HEK293T (cell line): Measurements from ENCODE around the gene PIH1D1.
A peak's percentile ranks its signal among the peaks of the same experiment; 100 is the strongest.

Experiments
- CTCF ChIA-PET: fragments of 350-600 bp; formaldehyde crosslinking; extraction: SDS; loops from one replicate; lab custom pipeline; 2021; ENCODE audit warnings: antibody characterized with exemption, inconsistent platforms; lab: Yijun Ruan, JAX
- POLR2A ChIA-PET: fragments of 350-600 bp; formaldehyde crosslinking; extraction: SDS; loops from one replicate; lab custom pipeline; 2020; ENCODE audit warnings: antibody characterized with exemption, inconsistent platforms; lab: Yijun Ruan, JAX
- DNase-seq: peaks from one replicate; pipeline ENCODE4 v3.0.0; 2012; ENCODE audit warnings: mixed read lengths; ENCODE audit errors: extremely low spot score
- ARNT ChIP-seq: fragments of 450-650 bp; IDR thresholded peaks from 2 replicates; pipeline ENCODE4 v1.6.1; 2017; ENCODE audit warnings: mild to moderate bottlenecking
- BHLHE40 ChIP-seq: fragments of 450-650 bp; IDR thresholded peaks from 2 replicates; pipeline ENCODE4 v1.6.1; 2016; ENCODE audit warnings: mild to moderate bottlenecking, moderate library complexity, borderline replicate concordance
- CTBP1 ChIP-seq: fragments of 450-650 bp; IDR thresholded peaks from 2 replicates; pipeline ENCODE4 v1.6.1; 2016; ENCODE audit warnings: borderline replicate concordance
- ELF4 ChIP-seq: fragments of 450-650 bp; IDR thresholded peaks from 2 replicates; pipeline ENCODE4 v1.6.1; 2017; ENCODE audit warnings: antibody characterized with exemption
- FOXA1 ChIP-seq: fragments of 450-650 bp; IDR thresholded peaks from 2 replicates; pipeline ENCODE4 v1.6.1; 2016; ENCODE audit warnings: mild to moderate bottlenecking
- FOXK2 ChIP-seq: fragments of 450-650 bp; IDR thresholded peaks from 2 replicates; pipeline ENCODE4 v1.6.1; 2016; ENCODE audit warnings: mild to moderate bottlenecking
- FOXM1 ChIP-seq: fragments of 450-650 bp; IDR thresholded peaks from 2 replicates; pipeline ENCODE4 v1.6.1; 2017; ENCODE audit warnings: mild to moderate bottlenecking, borderline replicate concordance
- HDGF ChIP-seq: fragments of 450-650 bp; IDR thresholded peaks from 2 replicates; pipeline ENCODE4 v1.6.1; 2017; ENCODE audit warnings: antibody characterized with exemption, borderline replicate concordance
- L3MBTL2 ChIP-seq: fragments of 450-650 bp; conservative IDR thresholded peaks from 2 replicates; pipeline ENCODE4 v1.6.1; 2016; ENCODE audit warnings: mild to moderate bottlenecking
- LEF1 ChIP-seq: fragments of 450-650 bp; IDR thresholded peaks from 2 replicates; pipeline ENCODE4 v1.6.1; 2017; ENCODE audit warnings: mild to moderate bottlenecking, borderline replicate concordance
- NFRKB ChIP-seq: fragments of 450-650 bp; IDR thresholded peaks from 2 replicates; pipeline ENCODE4 v1.6.1; 2016; ENCODE audit warnings: mild to moderate bottlenecking, moderate library complexity
- PKNOX1 ChIP-seq: fragments of 450-650 bp; IDR thresholded peaks from 2 replicates; pipeline ENCODE4 v1.6.1; 2016
- SP1 ChIP-seq: fragments of 450-650 bp; IDR thresholded peaks from 2 replicates; pipeline ENCODE4 v1.6.1; 2017
- SUZ12 ChIP-seq: fragments of 450-650 bp; IDR thresholded peaks from 2 replicates; pipeline ENCODE4 v1.6.1; 2016; ENCODE audit warnings: mild to moderate bottlenecking
- TARDBP ChIP-seq: fragments of 450-650 bp; IDR thresholded peaks from 2 replicates; pipeline ENCODE4 v1.6.1; 2016
- ZNF384 ChIP-seq: fragments of 450-650 bp; IDR thresholded peaks from 2 replicates; pipeline ENCODE4 v1.6.1; 2016

Gene PIH1D1

GRCh38 chr19:49486232-49486631 is 34.6 kb upstream of the PIH1D1 start:
- DNase-seq, result no peak
- CTCF ChIA-PET, result no interaction called here
- TF ChIP-seq ELF4, result no peak
- POLR2A ChIA-PET, result interaction anchor here (1.0 kb wide), 1 partner anchor 34 kb away, joined by 3 read pairs; the partner anchor contains the start of gene PIH1D1

GRCh38 chr19:49481020-49481683 is 29.5 kb upstream of the PIH1D1 start:
- ChIA-PET POLR2A (interaction anchor here (0.9 to 1.6 kb wide), 2 partner anchors 11 to 15 kb away, joined by 4 to 7 read pairs; partner anchors contain the start of gene RPS11), CTCF (no interaction called here)
- no peak for DNase-seq
- TF ChIP-seq PKNOX1, result no peak
- TF ChIP-seq SP1, result no peak
- TF ChIP-seq FOXM1, result no peak

- CTCF ChIA-PET, result no interaction called here
- no peak for DNase-seq
- POLR2A ChIA-PET, result interaction anchor here (1.7 kb wide), 1 partner anchor 8 kb away, joined by 15 read pairs; no protein-coding TSS in a partner anchor
- TF ChIP-seq L3MBTL2, result no peak
Observed at GRCh38 chr19:49479975-49480628, 28.5 kb upstream of the PIH1D1 start.

GRCh38 chr19:49475995-49476880 is 24.6 kb upstream of the PIH1D1 start:
- POLR2A ChIA-PET, result interaction anchor here (0.6 to 1.8 kb wide), 9 partner anchors 12 to 104 kb away, joined by 3 to 18 read pairs (median 4); partner anchors contain the start of gene ALDH16A1
- TF ChIP-seq ARNT (no peak), FOXK2 (no peak), HDGF (no peak), SP1 (no peak), NFRKB (no peak)
- CTCF ChIA-PET, result interaction anchor here (0.6 to 1.2 kb wide), 5 partner anchors 16 to 203 kb away, joined by 3 to 6 read pairs (median 4); partner anchors contain the start of genes ALDH16A1 and PIH1D1
- DNase-seq, result peak; percentile 75

- no peak for DNase-seq
- ChIA-PET CTCF (interaction anchor here (0.6 to 1.2 kb wide), 5 partner anchors 17 to 204 kb away, joined by 3 to 6 read pairs (median 4); partner anchors contain the start of genes ALDH16A1 and PIH1D1), POLR2A (interaction anchor here (0.6 to 1.8 kb wide), 8 partner anchors 14 to 104 kb away, joined by 3 to 18 read pairs (median 4); partner anchors contain the start of genes ALDH16A1 and RPS11)
- TF ChIP-seq PKNOX1, result no peak
- no peak for TF ChIP-seq NFRKB
- no peak for TF ChIP-seq LEF1
- no peak for TF ChIP-seq HDGF
- TF ChIP-seq CTBP1, result no peak
- TF ChIP-seq ARNT, result no peak
- no peak for TF ChIP-seq ELF4
- TF ChIP-seq SP1, result no peak
- TF ChIP-seq ZNF384, result no peak
- no peak for TF ChIP-seq FOXK2
- TF ChIP-seq FOXA1, result no peak
- TF ChIP-seq L3MBTL2, result no peak
- no peak for TF ChIP-seq FOXM1
- TF ChIP-seq SUZ12, result no peak
- TF ChIP-seq BHLHE40, result no peak
- TF ChIP-seq TARDBP, result no peak
Observed at GRCh38 chr19:49475191-49475917, 23.7 kb upstream of the PIH1D1 start.

GRCh38 chr19:49474542-49474924 is 22.9 kb upstream of the PIH1D1 start:
- no peak for DNase-seq
- ChIA-PET POLR2A (interaction anchor here (1.0 to 4.5 kb wide), 2 partner anchors 20 to 21 kb away, joined by 4 to 25 read pairs; partner anchors contain the start of genes ALDH16A1 and RPS11), CTCF (no interaction called here)
- TF ChIP-seq ZNF384 (no peak), NFRKB (no peak), HDGF (no peak), L3MBTL2 (no peak), FOXM1 (no peak), ARNT (no peak), ELF4 (no peak), FOXA1 (no peak), CTBP1 (no peak), SUZ12 (no peak), FOXK2 (no peak), PKNOX1 (no peak), SP1 (no peak), TARDBP (no peak), BHLHE40 (no peak), LEF1 (no peak)
